ENCODE data around the gene SAMD1. TPM values are rescaled to one million over a fixed set of nuclear protein-coding genes. Genes with fewer than 3 reads are reported as not detected.

SAMD1 gene
- total RNA-seq, result 10 to 100 TPM in 3 of 4 donors, 1 to 10 TPM in 1; 8.6 to 21.9 (median 11.3) TPM

DNA sequence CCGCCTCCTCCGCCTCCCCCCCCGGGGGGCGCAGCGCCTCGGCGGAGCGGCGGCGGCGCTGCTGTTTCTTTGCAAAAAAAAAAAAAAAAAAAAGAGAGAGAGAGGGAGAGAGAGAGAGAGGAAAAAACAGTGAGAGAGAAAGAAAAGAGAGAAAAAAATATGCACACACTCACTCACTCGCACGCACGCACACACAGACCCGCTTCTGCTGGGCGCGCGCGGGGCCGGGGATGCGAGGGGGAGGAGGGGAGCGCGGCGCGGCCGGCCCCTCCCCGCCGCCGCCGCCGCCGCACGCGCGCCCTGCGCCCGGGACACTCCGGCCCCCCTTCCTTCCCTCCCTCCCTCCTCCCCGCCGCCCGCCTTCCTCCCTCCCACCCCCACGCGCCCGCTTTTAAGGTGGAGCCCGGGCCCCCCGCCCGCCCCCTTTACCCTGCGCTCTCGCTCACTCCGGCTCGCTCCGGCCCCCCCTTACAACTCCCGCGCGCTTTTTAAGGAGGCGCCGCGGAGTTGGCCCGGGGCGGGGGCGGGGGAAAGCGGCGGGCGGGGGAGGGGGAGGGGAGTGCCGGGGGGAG is at the start of gene SAMD1:
TSS of gene SAMD1 (minus strand) at position 243 of the 572 bp plus-strand sequence.
- TF ChIP-seq, protein P1, sequence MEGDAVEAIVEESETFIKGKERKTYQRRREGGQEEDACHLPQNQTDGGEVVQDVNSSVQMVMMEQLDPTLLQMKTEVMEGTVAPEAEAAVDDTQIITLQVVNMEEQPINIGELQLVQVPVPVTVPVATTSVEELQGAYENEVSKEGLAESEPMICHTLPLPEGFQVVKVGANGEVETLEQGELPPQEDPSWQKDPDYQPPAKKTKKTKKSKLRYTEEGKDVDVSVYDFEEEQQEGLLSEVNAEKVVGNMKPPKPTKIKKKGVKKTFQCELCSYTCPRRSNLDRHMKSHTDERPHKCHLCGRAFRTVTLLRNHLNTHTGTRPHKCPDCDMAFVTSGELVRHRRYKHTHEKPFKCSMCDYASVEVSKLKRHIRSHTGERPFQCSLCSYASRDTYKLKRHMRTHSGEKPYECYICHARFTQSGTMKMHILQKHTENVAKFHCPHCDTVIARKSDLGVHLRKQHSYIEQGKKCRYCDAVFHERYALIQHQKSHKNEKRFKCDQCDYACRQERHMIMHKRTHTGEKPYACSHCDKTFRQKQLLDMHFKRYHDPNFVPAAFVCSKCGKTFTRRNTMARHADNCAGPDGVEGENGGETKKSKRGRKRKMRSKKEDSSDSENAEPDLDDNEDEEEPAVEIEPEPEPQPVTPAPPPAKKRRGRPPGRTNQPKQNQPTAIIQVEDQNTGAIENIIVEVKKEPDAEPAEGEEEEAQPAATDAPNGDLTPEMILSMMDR (IDR thresholded peaks at IDR 0.05; ENCODE audit: low read depth), result no peak

DNA sequence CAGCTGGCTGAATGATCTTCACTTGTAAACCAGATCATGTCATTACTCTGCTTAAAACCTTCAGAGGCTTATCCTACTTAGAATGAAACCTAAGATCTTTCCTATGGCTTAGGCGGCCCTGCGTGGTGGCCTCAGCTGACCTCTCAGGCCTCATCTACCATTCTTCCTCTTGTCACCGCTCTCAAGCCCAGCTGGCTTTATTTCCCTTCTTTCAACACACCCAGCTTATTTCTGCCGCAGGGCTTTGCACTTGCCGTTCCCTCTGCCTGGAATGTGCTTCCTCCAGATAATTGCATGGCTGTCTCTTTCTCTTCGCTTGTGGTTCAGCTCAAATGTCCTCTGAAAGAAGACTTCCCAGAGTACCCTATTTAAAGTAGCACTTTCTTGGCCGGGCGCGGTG is 49.4 kb upstream of the SAMD1 start:
- TF ChIP-seq, protein P1 (IDR thresholded peaks at IDR 0.05; ENCODE audit: low read depth), result no peak

DNA sequence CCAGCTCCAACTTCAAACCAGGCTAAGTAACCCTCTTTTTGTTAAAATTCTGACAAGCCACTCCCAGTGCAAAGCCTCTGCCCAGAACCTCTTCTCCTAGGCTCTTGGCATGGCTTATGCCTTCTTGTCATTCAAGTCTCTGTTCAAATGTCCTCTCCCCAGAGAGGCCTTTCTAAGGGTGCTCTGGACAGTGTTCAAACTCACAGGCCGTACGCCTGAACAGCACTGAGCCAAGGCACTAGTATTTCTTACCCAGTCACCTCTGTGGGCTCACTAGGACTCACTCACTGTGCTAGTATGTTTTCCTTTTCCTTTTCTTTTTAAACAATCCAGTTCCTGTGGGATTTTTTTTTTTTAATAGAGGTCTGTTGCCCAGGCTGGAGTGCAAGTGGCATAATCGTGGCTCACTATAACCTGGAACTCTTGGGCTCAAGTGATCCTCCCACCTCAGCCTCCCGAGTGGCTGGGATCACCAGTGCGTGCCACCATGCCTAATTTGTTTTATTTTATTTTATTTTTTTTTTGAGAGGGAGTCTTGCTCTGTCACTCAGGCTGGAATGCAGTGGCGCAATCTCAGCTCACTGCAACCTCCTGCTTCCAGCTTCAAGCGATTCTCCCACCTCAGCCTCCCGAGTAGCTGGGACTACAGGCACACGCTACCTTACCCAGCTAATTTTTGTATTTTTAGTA is 48.2 kb upstream of the SAMD1 start:
- TF ChIP-seq, protein P1 (IDR thresholded peaks at IDR 0.05; ENCODE audit: low read depth), result no peak

DNA sequence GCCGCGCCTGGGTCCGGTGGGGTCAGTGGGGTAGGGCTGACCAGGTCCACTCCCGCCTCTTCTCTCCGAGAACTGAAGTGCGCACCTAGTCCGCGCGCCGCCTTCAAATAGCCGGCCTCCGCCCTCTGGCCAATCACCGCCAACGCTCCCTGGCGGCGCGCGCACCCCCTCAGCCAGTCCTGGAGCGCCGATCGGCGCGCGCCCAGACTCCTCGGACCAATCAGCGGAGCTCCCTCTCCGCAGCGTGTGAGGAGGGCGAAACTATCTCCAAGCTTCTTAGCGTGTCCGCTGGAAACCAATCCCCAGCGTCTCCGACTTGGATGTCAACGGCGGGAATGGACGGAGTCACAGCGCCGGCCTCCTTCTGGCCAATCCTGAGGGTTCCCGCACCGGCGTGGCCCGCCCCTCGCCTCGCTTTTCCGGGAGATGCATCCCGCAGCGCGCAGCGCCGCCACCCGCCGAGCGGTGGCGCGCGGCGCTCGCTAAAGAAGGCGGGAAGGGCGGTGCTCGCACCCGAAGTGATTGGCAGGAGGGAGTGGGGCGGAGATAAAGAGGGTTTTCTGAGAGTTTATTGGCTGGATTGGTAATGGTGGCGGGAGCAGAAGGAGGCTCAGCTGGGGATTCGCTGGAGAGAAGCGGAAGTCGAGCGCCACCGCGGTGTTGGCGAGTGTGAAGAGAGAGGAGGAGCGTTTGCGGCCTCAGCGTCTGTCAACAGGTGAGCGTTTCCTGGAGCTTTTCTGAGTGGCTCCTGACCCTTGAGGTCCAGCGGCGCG is 46.1 kb upstream of the SAMD1 start, which contains the start of gene ASF1B:
TSS of gene ASF1B (minus strand) at position 81 of the 773 bp plus-strand sequence. CDS start 133 bp downstream, outside the sequence.
- TF ChIP-seq, protein P1 (IDR thresholded peaks at IDR 0.05; ENCODE audit: low read depth), result no peak

DNA sequence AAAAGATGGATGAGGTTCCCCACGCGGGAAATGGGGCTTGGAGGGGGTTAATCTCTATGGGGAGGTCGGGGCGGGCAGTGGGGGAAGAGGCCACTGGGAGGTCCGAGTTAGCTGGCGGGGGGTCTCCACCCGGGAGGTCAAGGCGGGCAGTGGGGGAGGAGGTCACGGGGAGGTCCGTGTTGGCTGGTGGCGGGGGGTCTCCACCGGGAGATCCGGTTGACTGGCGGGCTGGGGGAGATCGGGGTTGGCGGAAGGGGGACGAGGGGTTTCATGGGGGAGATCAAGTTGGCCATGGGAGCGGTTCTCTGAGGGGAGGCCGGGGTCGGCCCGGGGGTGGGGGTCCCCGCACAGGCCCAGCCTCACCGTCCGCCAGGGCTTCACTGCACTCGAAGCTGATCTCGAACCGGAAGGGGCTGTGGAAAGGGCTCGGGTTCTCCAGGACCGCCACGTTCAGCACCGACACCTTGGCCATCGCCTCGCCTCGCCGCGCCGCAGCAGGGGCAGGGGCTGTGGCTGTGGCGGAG is 45.5 kb upstream of the SAMD1 start:
- TF ChIP-seq, protein P1 (IDR thresholded peaks at IDR 0.05; ENCODE audit: low read depth), result no peak

DNA sequence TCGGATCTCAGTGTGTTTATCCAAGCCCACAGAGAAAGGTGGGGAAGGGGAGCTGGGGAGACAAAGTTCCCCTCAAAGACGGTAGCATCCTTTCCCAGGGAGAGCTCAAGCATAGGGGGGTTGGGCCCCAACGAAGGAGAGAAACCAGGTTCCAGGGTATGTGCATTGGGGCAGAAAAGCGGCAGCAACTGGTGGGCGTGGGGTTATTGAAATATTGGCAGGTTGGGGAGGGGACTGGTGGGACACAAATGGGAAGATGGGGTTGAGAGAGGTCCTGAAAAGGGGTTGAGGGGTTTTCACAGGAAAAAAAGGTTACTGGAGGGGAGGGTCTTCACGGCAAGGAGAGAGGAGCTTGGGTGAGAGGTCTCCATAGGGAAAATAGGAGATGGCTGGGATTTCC is 44.8 kb upstream of the SAMD1 start:
- TF ChIP-seq, protein P1 (IDR thresholded peaks at IDR 0.05; ENCODE audit: low read depth), result no peak

Measured in subcutaneous adipose tissue (tissue), 4 donors.